Brain microvascular endothelial cell (primary cell): Measurements from ENCODE around the gene LINC01488.

ENCODE experiments used
- DNase-seq: peaks from one replicate; pipeline ENCODE4 v3.0.0-alpha.2; 2020
- H3K27ac ChIP-seq: fragments of 250-450 bp; sonication (Bioruptor Pico); 2 replicates; pipeline ENCODE4 v1.5.1; 2020; ENCODE audit warnings: mild to moderate bottlenecking, moderate library complexity
- H3K27me3 ChIP-seq: fragments of 250-450 bp; sonication (Bioruptor Pico); replicated peaks from 2 replicates; pipeline ENCODE4 v1.5.1; 2020; ENCODE audit warnings: mild to moderate bottlenecking
- H3K36me3 ChIP-seq: fragments of 250-450 bp; sonication (Bioruptor Pico); replicated peaks from 2 replicates; pipeline ENCODE4 v1.5.1; 2020; ENCODE audit warnings: mild to moderate bottlenecking
- H3K4me3 ChIP-seq: 2 replicates; pipeline ENCODE4 v1.5.1; 2011; ENCODE audit warnings: low read depth, mild to moderate bottlenecking, control low read depth, low read length, moderate library complexity
- in situ Hi-C: cut with HindIII; loops from 2 replicates; pipeline ENCODE4 v1.10.0; 2017; ENCODE audit warnings: low sequenced_read_pairs, low pct_ligation_motif_present
- TF ChIP-seq, protein P1 (sequence below): IDR thresholded peaks from 2 replicates; pipeline ENCODE4 v1.5.1; 2011; ENCODE audit warnings: low read depth, mild to moderate bottlenecking, moderate library complexity, low read length, control low read depth, inconsistent platforms; ENCODE audit errors: missing control alignments

LINC01488 gene

GRCh38 chr11:69489746-69490365 lies 8.4 kb downstream of the LINC01488 start:
- in situ Hi-C loops: no loop called here
- H3K4me3 ChIP-seq: no peak overlapping the region
- TF ChIP-seq, protein P1, sequence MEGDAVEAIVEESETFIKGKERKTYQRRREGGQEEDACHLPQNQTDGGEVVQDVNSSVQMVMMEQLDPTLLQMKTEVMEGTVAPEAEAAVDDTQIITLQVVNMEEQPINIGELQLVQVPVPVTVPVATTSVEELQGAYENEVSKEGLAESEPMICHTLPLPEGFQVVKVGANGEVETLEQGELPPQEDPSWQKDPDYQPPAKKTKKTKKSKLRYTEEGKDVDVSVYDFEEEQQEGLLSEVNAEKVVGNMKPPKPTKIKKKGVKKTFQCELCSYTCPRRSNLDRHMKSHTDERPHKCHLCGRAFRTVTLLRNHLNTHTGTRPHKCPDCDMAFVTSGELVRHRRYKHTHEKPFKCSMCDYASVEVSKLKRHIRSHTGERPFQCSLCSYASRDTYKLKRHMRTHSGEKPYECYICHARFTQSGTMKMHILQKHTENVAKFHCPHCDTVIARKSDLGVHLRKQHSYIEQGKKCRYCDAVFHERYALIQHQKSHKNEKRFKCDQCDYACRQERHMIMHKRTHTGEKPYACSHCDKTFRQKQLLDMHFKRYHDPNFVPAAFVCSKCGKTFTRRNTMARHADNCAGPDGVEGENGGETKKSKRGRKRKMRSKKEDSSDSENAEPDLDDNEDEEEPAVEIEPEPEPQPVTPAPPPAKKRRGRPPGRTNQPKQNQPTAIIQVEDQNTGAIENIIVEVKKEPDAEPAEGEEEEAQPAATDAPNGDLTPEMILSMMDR: no peak

GRCh38 chr11:69490516-69490915 lies 9.1 kb downstream of the LINC01488 start:
- Histone ChIP-seq H3K36me3 (no peaks in the 10 kb centered on the region), H3K27me3 (no peaks in the 10 kb centered on the region), H3K27ac (no peak overlapping the region), H3K4me3 (no peak overlapping the region)
- no peak for DNase-seq
- TF ChIP-seq, protein P1: no peak
- in situ Hi-C loops: no loop called here

More at GRCh38 chr11:69489746-69490365, 8.4 kb downstream of the LINC01488 start:
- Histone ChIP-seq H3K36me3 (no peaks in the 10 kb centered on the region), H3K27me3 (no peaks in the 10 kb centered on the region), H3K27ac (no peak overlapping the region)
- no peak for DNase-seq

GRCh38 chr11:69491071-69492031 lies 9.9 kb downstream of the LINC01488 start:
- Histone ChIP-seq H3K27ac (no peak overlapping the region), H3K36me3 (no peaks in the 10 kb centered on the region), H3K4me3 (no peak overlapping the region), H3K27me3 (no peaks in the 10 kb centered on the region)
- in situ Hi-C loops: no loop called here
- no peak for DNase-seq
- TF ChIP-seq, protein P1: no peak

- H3K27ac ChIP-seq: no peak overlapping the region
- DNase-seq: no peak
- in situ Hi-C loops: no loop called here
- TF ChIP-seq, protein P1: no peak
- H3K4me3 ChIP-seq: no peak overlapping the region
- no peaks in the 10 kb centered on the region for H3K36me3 ChIP-seq
- no peaks in the 10 kb centered on the region for H3K27me3 ChIP-seq
Measured at GRCh38 chr11:69492201-69492991, 10.9 kb downstream of the LINC01488 start.

DNA sequence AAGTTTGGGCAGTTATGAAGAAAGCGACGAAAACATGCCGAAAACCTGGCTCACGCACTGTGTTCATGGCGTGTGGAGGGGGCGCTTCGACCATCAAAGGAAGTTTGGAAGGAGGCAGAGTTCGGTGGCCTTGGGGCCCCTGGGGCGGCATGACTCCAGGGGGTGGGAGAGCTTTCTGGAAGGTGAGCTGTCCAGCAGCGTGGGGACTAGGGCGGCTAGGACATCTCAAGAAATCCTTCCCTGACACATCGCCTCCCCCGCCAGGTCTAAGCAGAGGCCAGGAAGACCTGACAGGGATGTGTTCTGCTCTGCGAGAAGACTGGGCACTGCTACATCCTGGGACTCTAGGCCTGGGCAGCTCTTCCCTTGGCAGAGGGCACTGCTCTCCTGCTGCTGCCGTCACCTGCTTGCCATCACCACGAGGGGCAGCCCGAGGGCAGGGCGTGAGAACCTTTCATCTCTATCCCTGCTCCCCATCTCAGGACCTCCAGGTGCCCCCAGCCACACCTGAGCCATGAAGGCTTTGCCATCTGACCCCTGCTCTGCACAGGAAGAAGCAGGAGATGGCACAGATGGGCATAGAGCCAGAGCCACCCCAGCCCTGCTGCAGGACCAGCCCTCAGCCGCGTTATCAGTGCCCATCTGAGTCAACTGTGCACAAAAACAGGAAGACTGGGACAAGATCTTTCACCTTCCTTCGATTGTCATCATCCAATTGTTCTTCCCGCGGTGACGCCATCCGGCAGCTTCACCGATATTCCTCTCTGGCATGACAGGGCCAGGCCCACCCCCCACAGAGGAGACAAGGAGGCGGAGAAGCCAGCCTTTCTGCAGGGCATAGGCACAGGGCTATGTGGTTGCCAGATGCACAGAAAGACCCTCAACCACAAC lies 12.7 kb downstream of the LINC01488 start:
- TF ChIP-seq, protein P1: no peak
- DNase-seq: no peak
- Histone ChIP-seq H3K36me3 (no peaks in the 10 kb centered on the region), H3K4me3 (no peak overlapping the region), H3K27me3 (no peaks in the 10 kb centered on the region), H3K27ac (no peak overlapping the region)
- in situ Hi-C loops: no loop called here
